HEK293 (cell line): ENCODE results near the gene ARHGAP45.

Source experiments
- BCL11B ChIP-seq: fragments of 450-650 bp; formaldehyde crosslinking; IDR thresholded peaks from 2 replicates; pipeline ENCODE4 v1.5.1; 2016; ENCODE audit warnings: low read depth, missing biosample characterization, missing genetic modification characterization
- HOXD13 ChIP-seq: sonication (generic); formaldehyde crosslinking; IDR thresholded peaks from 2 replicates; pipeline ENCODE4 v1.8.0; 2022; ENCODE audit warnings: missing genetic modification reagents, borderline replicate concordance
- KLF7 ChIP-seq: fragments of 450-650 bp; formaldehyde crosslinking; IDR thresholded peaks from 2 replicates; pipeline ENCODE4 v1.5.1; 2016; ENCODE audit warnings: missing biosample characterization, missing genetic modification characterization, borderline replicate concordance
- KLF8 ChIP-seq: fragments of 450-650 bp; formaldehyde crosslinking; IDR thresholded peaks from 2 replicates; pipeline ENCODE4 v1.5.1; 2016; ENCODE audit warnings: missing biosample characterization, missing genetic modification characterization
- PATZ1 ChIP-seq: fragments of 450-650 bp; formaldehyde crosslinking; IDR thresholded peaks from 2 replicates; pipeline ENCODE4 v1.5.1; 2016; ENCODE audit warnings: missing biosample characterization, missing genetic modification characterization
- TRIM28 ChIP-seq: IDR thresholded peaks from 2 replicates; pipeline ENCODE4 v1.6.1; 2011; ENCODE audit warnings: low read length, control low read depth, borderline replicate concordance
- ZBTB26 ChIP-seq: fragments of 450-650 bp; formaldehyde crosslinking; optimal IDR thresholded peaks from 2 replicates; pipeline ENCODE3; 2016; ENCODE audit warnings: missing biosample characterization, mild to moderate bottlenecking, missing genetic modification characterization
- ZBTB8A ChIP-seq: fragments of 450-650 bp; formaldehyde crosslinking; IDR thresholded peaks from 2 replicates; pipeline ENCODE4 v1.5.1; 2016; ENCODE audit warnings: missing biosample characterization, missing genetic modification characterization
- ZFP37 ChIP-seq: fragments of 450-650 bp; formaldehyde crosslinking; IDR thresholded peaks from 2 replicates; pipeline ENCODE4 v1.5.1; 2016; ENCODE audit warnings: missing biosample characterization, missing genetic modification characterization
- ZNF112 ChIP-seq: fragments of 450-650 bp; formaldehyde crosslinking; IDR thresholded peaks from 2 replicates; pipeline ENCODE4 v1.5.0; 2017; ENCODE audit warnings: missing biosample characterization, missing genetic modification characterization
- ZNF138 ChIP-seq: fragments of 450-650 bp; formaldehyde crosslinking; IDR thresholded peaks from 2 replicates; pipeline ENCODE4 v1.5.1; 2016; ENCODE audit warnings: missing biosample characterization, missing genetic modification characterization, borderline replicate concordance
- ZNF18 ChIP-seq: fragments of 450-650 bp; formaldehyde crosslinking; IDR thresholded peaks from 2 replicates; pipeline ENCODE4 v1.5.1; 2016; ENCODE audit warnings: missing biosample characterization, missing genetic modification characterization
- ZNF19 ChIP-seq: fragments of 450-650 bp; formaldehyde crosslinking; IDR thresholded peaks from 2 replicates; pipeline ENCODE4; 2016; ENCODE audit warnings: missing biosample characterization, missing genetic modification characterization, low read depth
- ZNF26 ChIP-seq: fragments of 450-650 bp; formaldehyde crosslinking; IDR thresholded peaks from 2 replicates; pipeline ENCODE4 v1.5.1; 2016; ENCODE audit warnings: missing biosample characterization, missing genetic modification characterization
- ZNF416 ChIP-seq: fragments of 450-650 bp; formaldehyde crosslinking; IDR thresholded peaks from 2 replicates; pipeline ENCODE4 v1.5.1; 2016; ENCODE audit warnings: missing biosample characterization, missing genetic modification characterization
- ZNF488 ChIP-seq: fragments of 450-650 bp; formaldehyde crosslinking; IDR thresholded peaks from 2 replicates; pipeline ENCODE4 v1.5.1; 2016; ENCODE audit warnings: missing biosample characterization, missing genetic modification characterization
- ZNF501 ChIP-seq: fragments of 450-650 bp; formaldehyde crosslinking; IDR thresholded peaks from 2 replicates; pipeline ENCODE4 v1.5.1; 2016; ENCODE audit warnings: missing biosample characterization, missing genetic modification characterization
- ZNF521 ChIP-seq: fragments of 450-650 bp; formaldehyde crosslinking; IDR thresholded peaks from 2 replicates; pipeline ENCODE4 v1.5.1; 2017; ENCODE audit warnings: missing biosample characterization, mild to moderate bottlenecking, missing genetic modification characterization
- ZNF530 ChIP-seq: fragments of 450-650 bp; formaldehyde crosslinking; IDR thresholded peaks from 2 replicates; pipeline ENCODE4 v1.5.1; 2016; ENCODE audit warnings: low read depth, missing biosample characterization, missing genetic modification characterization
- ZNF561 ChIP-seq: fragments of 450-650 bp; IDR thresholded peaks from 2 replicates; pipeline ENCODE4 v1.5.1; 2018; ENCODE audit warnings: missing biosample characterization, missing genetic modification characterization, borderline replicate concordance
- ZNF624 ChIP-seq: fragments of 450-650 bp; formaldehyde crosslinking; IDR thresholded peaks from 2 replicates; pipeline ENCODE4 v1.5.1; 2017; ENCODE audit warnings: missing biosample characterization, missing genetic modification characterization
- ZNF629 ChIP-seq: fragments of 450-650 bp; formaldehyde crosslinking; IDR thresholded peaks from 2 replicates; pipeline ENCODE4 v1.5.1; 2017; ENCODE audit warnings: missing biosample characterization, missing genetic modification characterization
- ZNF664 ChIP-seq: fragments of 450-650 bp; formaldehyde crosslinking; IDR thresholded peaks from 2 replicates; pipeline ENCODE4 v1.5.1; 2016; ENCODE audit warnings: missing biosample characterization, missing genetic modification characterization
- ZNF677 ChIP-seq: fragments of 450-650 bp; IDR thresholded peaks from 2 replicates; pipeline ENCODE4 v1.5.0; 2018; ENCODE audit warnings: missing biosample characterization, mild to moderate bottlenecking, missing genetic modification characterization, moderate library complexity
- ZNF76 ChIP-seq: fragments of 450-650 bp; formaldehyde crosslinking; IDR thresholded peaks from 2 replicates; pipeline ENCODE4; 2016; ENCODE audit warnings: low read depth, missing biosample characterization, missing genetic modification characterization, borderline replicate concordance
- ZNF830 ChIP-seq: fragments of 450-650 bp; IDR thresholded peaks from 2 replicates; pipeline ENCODE4 v1.5.0; 2018; ENCODE audit warnings: missing biosample characterization, missing genetic modification characterization, low read depth, mild to moderate bottlenecking, moderate library complexity
- ZSCAN4 ChIP-seq: fragments of 450-650 bp; formaldehyde crosslinking; IDR thresholded peaks from 2 replicates; pipeline ENCODE4 v1.5.1; 2017; ENCODE audit warnings: missing biosample characterization, missing genetic modification characterization
- ZSCAN5A ChIP-seq: fragments of 450-650 bp; formaldehyde crosslinking; IDR thresholded peaks from 2 replicates; pipeline ENCODE4 v1.5.1; 2016; ENCODE audit warnings: missing biosample characterization, missing genetic modification characterization
- ZXDB ChIP-seq: fragments of 450-650 bp; formaldehyde crosslinking; IDR thresholded peaks from 2 replicates; pipeline ENCODE4 v1.5.1; 2016; ENCODE audit warnings: missing biosample characterization, missing genetic modification characterization

Gene ARHGAP45

GRCh38 chr19:1113030-1113985 is 46.3 kb downstream of the ARHGAP45 start (continued):
- TF ChIP-seq ZSCAN5A (tag by site-specific recombination): no peak
- TF ChIP-seq KLF8: peak; percentile 72
- TF ChIP-seq PATZ1: peak; percentile 96
- no peak for TF ChIP-seq ZSCAN4
- TF ChIP-seq ZBTB26 (tag by site-specific recombination): peak; percentile 29
- TF ChIP-seq ZXDB: peak; percentile 70
- TF ChIP-seq ZNF830 (tag by site-specific recombination): no peak
- no peak for TF ChIP-seq TRIM28
- no peak for TF ChIP-seq HOXD13 (CRISPR knock-in tag)
- no peak for TF ChIP-seq ZNF416 (tag by site-specific recombination)
- peak; percentile 72; the same call in 1 of the 2 replicates for TF ChIP-seq ZNF561 (tag by site-specific recombination)
- TF ChIP-seq ZNF488 (tag by site-specific recombination): no peak
- peak; percentile 53 for TF ChIP-seq ZNF629 (tag by site-specific recombination)
- TF ChIP-seq ZNF624 (tag by site-specific recombination): no peak
- TF ChIP-seq ZNF664 (tag by site-specific recombination): no peak
- no peak for TF ChIP-seq ZNF18 (tag by site-specific recombination)
- no peak for TF ChIP-seq ZNF26
- TF ChIP-seq ZNF530: no peak
- no peak for TF ChIP-seq ZFP37 (tag by site-specific recombination)
- TF ChIP-seq ZNF19 (tag by site-specific recombination): no peak
- peak; percentile 40; the same call in 1 of the 2 replicates for TF ChIP-seq KLF7
- TF ChIP-seq ZNF112: no peak
- peak; percentile 28; the same call in 1 of the 2 replicates for TF ChIP-seq ZBTB8A (tag by site-specific recombination)
- peak; percentile 25; the same call in 1 of the 2 replicates for TF ChIP-seq ZNF76 (tag by site-specific recombination)
- TF ChIP-seq ZNF677: no peak
- TF ChIP-seq ZNF521 (tag by site-specific recombination): no peak
- no peak for TF ChIP-seq ZNF138 (tag by site-specific recombination)
- TF ChIP-seq BCL11B: peak; percentile 44; the same call in 1 of the 2 replicates
- no peak for TF ChIP-seq ZNF501 (tag by site-specific recombination)
